CD4-positive, alpha-beta memory T cell (primary cell): ENCODE data around the gene GALNTL6. TPM values are rescaled to one million over a fixed set of nuclear protein-coding genes. Genes with fewer than 3 reads are reported as not detected.

Experiments
- CTCF ChIA-PET: fragments of 350-600 bp; sonication (Branson Sonifier 250); formaldehyde crosslinking; loops from one replicate; lab custom pipeline; 2021; ENCODE audit warnings: inconsistent platforms; ENCODE audit not compliant: partially characterized antibody; lab: Charles Lee
- POLR2A ChIA-PET: fragments of 350-600 bp; sonication (Branson Sonifier 250); formaldehyde crosslinking; loops from one replicate; lab custom pipeline; 2021; ENCODE audit not compliant: partially characterized antibody; lab: Charles Lee
- DNase-seq, 5 donors: peaks; one replicate each; pipeline versions ENCODE4 v3.0.0 to v3.0.0-alpha.2; 2020 to 2022; ENCODE audit warnings: mixed read lengths in 1 of 5
- H3K27ac ChIP-seq: one replicate; pipeline ENCODE4 v1.7.0; 2013; ENCODE audit warnings: low read depth, low read length
- H3K27me3 ChIP-seq: 2 replicates; pipeline ENCODE4 v1.7.0; 2013; ENCODE audit warnings: mild to moderate bottlenecking, low read length, moderate library complexity; ENCODE audit not compliant: insufficient read depth
- H3K36me3 ChIP-seq: 2 replicates; pipeline ENCODE4 v1.7.0; 2013; ENCODE audit warnings: mild to moderate bottlenecking, low read length, moderate library complexity; ENCODE audit not compliant: insufficient read depth
- H3K4me1 ChIP-seq: 2 replicates; pipeline ENCODE4 v1.7.0; 2013; ENCODE audit warnings: mild to moderate bottlenecking, low read length, moderate library complexity; ENCODE audit not compliant: insufficient read depth
- H3K4me3 ChIP-seq, 2 donors: one replicate each; pipeline ENCODE4 v1.7.0; 2013; ENCODE audit warnings: low read length in 2 of 2, mild to moderate bottlenecking in 1 of 2
- H3K9me3 ChIP-seq, 2 donors: one replicate each; pipeline ENCODE4 v1.7.0; 2013; ENCODE audit warnings: low read length in 2 of 2, control low read depth in 1 of 2; ENCODE audit not compliant: control insufficient read depth in 1 of 2
- H3K27ac Mint-ChIP-seq, 7 donors: one replicate each; pipeline ENCODE4 v1.8.0; 2020 to 2021; ENCODE audit warnings: mixed read lengths in 7 of 7, mild to moderate bottlenecking in 6 of 7, inconsistent platforms in 3 of 7, moderate library complexity in 3 of 7
- H3K27me3 Mint-ChIP-seq, 2 donors: one replicate each; pipeline ENCODE4 v1.8.0; 2020 to 2021; ENCODE audit warnings: mixed read lengths in 2 of 2
- H3K36me3 Mint-ChIP-seq, 2 donors: one replicate each; pipeline ENCODE4 v1.8.0; 2020 to 2021; ENCODE audit warnings: mixed read lengths in 2 of 2, inconsistent platforms in 1 of 2, mild to moderate bottlenecking in 1 of 2
- H3K4me1 Mint-ChIP-seq, 4 donors: one replicate each; pipeline ENCODE4 v1.8.0; 2020 to 2021; ENCODE audit warnings: mixed read lengths in 4 of 4, mild to moderate bottlenecking in 1 of 4
- H3K4me3 Mint-ChIP-seq, 8 donors: one replicate each; pipeline ENCODE4 v1.8.0; 2020 to 2021; ENCODE audit warnings: mixed read lengths in 8 of 8, mild to moderate bottlenecking in 7 of 8, moderate library complexity in 6 of 8, inconsistent platforms in 3 of 8
- H3K9me3 Mint-ChIP-seq, 8 donors: one replicate each; pipeline ENCODE4 v1.8.0; 2020 to 2021; ENCODE audit warnings: mixed read lengths in 8 of 8, mild to moderate bottlenecking in 5 of 8, inconsistent platforms in 3 of 8, moderate library complexity in 1 of 8
- intact Hi-C: fragments of 100-400 bp; cut with micrococcal nuclease; formaldehyde crosslinking; loops from one replicate; pipeline ENCODE4 v1.15.1; 2023
- polyA plus RNA-seq, 2 donors: library from polyadenylated mRNA; unstranded; fragments of 300-500 nt; fragmentation: Illumina TruSeq; gene quantifications; one replicate each; pipeline ENCODE4 v1.2.3, GENCODE V29; 2021
- total RNA-seq, 2 experiments: library from RNA; stranded (reverse); gene quantifications; one replicate each; pipeline ENCODE4 v1.2.3, GENCODE V29; 2021

The GALNTL6 gene
- total and polyA plus RNA-seq, 4 experiments from 2014 or later, result not detected

DNA sequence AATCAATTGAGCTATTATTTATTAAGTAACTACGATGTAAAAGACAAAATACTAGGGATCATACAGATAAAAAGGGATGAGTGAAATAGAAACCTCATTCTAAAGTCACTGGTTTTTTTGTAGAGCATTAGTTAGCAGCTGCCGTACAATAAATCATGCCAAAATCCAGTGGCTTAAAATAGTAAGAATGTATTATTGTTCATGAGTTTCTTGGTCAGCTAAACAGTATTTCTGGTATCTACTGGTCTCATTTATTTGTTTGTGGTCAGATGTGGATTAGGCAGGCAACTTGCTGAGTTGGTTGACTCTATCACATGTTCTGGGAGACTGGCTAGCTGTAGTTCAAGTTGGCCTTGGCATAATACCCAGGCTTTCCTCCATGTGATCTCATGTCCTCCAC is 667.3 kb downstream of the GALNTL6 start:
- H3K9me3 ChIP-seq, result no peaks in the 10 kb centered on the region
- intact Hi-C loops, result no loop called here

DNA sequence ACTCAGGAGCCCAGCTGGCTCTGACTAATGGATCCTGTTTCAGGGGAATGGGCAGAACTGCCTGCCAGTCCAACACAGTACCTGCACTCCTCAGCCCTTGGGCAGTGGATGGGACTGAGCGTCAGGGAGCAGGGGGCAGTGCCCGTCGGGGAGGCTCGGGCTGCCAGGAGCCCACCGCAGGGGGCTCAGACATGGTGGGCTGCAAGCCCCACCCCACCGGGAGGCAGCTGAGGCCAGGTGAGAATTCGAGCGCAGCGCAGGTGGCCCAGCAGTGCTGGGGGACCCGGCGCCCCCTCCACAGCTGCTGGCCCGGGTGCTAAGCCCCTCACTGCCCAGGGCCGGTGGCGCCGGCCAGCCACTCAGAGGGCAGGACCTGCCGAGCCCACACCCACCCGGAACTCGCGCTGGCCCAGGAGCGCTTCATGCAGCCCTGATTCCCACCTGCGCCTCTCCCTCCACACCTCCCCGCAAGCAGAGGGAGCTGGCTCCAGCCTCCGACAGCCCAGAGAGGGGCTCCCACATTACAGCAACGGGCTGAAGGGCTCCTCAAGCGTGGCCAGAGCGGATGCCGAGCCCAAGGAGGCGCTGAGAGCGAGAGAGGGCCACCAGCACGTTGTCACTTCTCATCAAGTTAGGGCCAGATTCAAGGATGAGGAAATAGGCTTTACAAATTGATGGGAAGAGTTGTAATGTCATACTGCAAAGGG is 668.8 kb downstream of the GALNTL6 start:
- DNase-seq, result no peak

More for the DNA sequence above, 667.3 kb downstream of the GALNTL6 start:
- Histone ChIP-seq H3K4me1 (no peaks in the 10 kb centered on the region), H3K27ac (no peak overlapping the region), H3K4me3 (no peak overlapping the region), H3K27me3 (no peaks in the 10 kb centered on the region), H3K36me3 (no peaks in the 10 kb centered on the region)
- H3K9me3 Mint-ChIP-seq, result peaks cover 2 to 21% (median 5%) of the 10 kb centered on the region in 8 donors
- POLR2A ChIA-PET, result no interaction called here
- peaks cover 0 to 3% of the 10 kb centered on the region in 2 donors for H3K36me3 Mint-ChIP-seq
- H3K4me1 Mint-ChIP-seq, result no peaks in the 10 kb centered on the region
- CTCF ChIA-PET, result interaction anchor here (0.7 kb wide), 1 partner anchor 82 kb away, joined by 3 read pairs; no protein-coding TSS in a partner anchor
- no peak overlapping the region for H3K4me3 Mint-ChIP-seq
- H3K27me3 Mint-ChIP-seq, result no peaks in the 10 kb centered on the region
- no peak for DNase-seq
- no peak overlapping the region for H3K27ac Mint-ChIP-seq

DNA sequence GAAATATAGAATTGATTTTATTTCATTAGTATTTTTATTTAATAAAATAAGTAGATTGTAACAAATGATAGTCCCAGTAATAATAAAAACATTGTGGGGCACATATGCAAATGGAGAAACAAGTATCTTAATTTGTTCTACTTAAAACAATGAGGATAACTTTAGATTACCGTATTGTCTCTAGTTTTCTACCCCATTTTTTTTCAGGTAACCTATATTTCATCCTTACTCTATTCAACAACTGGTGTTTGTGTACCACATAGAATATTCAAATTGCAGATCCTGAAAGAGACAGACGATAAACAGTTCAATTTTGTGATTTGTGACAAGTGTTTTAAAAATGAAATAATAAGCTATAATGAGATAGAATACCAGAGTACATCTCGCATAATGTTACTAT is 671.8 kb downstream of the GALNTL6 start:
- H3K27me3 ChIP-seq, result no peaks in the 10 kb centered on the region
- peaks cover 0 to 3% of the 10 kb centered on the region in 2 donors for H3K36me3 Mint-ChIP-seq
- H3K9me3 Mint-ChIP-seq, result peaks cover 0 to 11% (median 2%) of the 10 kb centered on the region in 8 donors
- no peak overlapping the region for H3K27ac Mint-ChIP-seq
- H3K36me3 ChIP-seq, result no peaks in the 10 kb centered on the region
- no peaks in the 10 kb centered on the region for H3K27me3 Mint-ChIP-seq
- no peaks in the 10 kb centered on the region for H3K9me3 ChIP-seq
- H3K4me3 ChIP-seq, result no peak overlapping the region
- H3K4me3 Mint-ChIP-seq, result no peak overlapping the region
- no peaks in the 10 kb centered on the region for H3K4me1 ChIP-seq
- H3K4me1 Mint-ChIP-seq, result no peaks in the 10 kb centered on the region
- intact Hi-C loops, result no loop called here
- CTCF ChIA-PET, result no interaction called here
- no peak overlapping the region for H3K27ac ChIP-seq
- POLR2A ChIA-PET, result no interaction called here
- no peak for DNase-seq

More for the DNA sequence above, 668.8 kb downstream of the GALNTL6 start:
- Histone ChIP-seq H3K9me3 (no peaks in the 10 kb centered on the region), H3K4me1 (no peaks in the 10 kb centered on the region), H3K27ac (no peak overlapping the region), H3K36me3 (no peaks in the 10 kb centered on the region), H3K4me3 (no peak overlapping the region), H3K27me3 (no peaks in the 10 kb centered on the region)
- POLR2A ChIA-PET, result no interaction called here
- Mint-ChIP-seq H3K27ac (no peak overlapping the region), H3K36me3 (peaks cover 0 to 3% of the 10 kb centered on the region in 2 donors), H3K9me3 (peaks cover 2 to 21% (median 4%) of the 10 kb centered on the region in 8 donors), H3K4me1 (no peaks in the 10 kb centered on the region), H3K4me3 (no peak overlapping the region), H3K27me3 (no peaks in the 10 kb centered on the region)
- intact Hi-C loops, result no loop called here
- CTCF ChIA-PET, result no interaction called here

DNA sequence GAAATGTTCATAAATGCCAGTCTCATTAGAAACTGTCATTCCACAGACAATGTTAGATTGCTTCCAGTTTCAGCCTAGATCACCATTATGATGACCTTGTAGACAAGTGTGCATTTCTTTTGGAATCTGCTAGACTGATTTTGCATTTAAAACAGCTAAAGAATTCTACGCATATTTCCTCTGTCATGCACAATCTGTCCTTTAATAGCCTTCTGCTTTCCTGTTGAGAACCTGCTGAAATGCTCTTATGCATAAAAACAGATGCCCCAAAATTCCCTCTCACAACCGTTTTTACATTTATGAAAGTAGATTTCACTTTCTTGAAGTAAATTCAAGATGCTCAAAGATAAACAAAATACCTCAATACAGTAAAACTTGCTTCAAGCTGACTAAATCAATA is 673.3 kb downstream of the GALNTL6 start:
- H3K27me3 ChIP-seq, result no peaks in the 10 kb centered on the region
- peaks cover 0 to 4% (median 0%) of the 10 kb centered on the region in 8 donors for H3K9me3 Mint-ChIP-seq
- no peaks in the 10 kb centered on the region for H3K4me1 Mint-ChIP-seq
- DNase-seq, result no peak
- intact Hi-C loops, result no loop called here
- no peaks in the 10 kb centered on the region for H3K4me1 ChIP-seq
- POLR2A ChIA-PET, result no interaction called here
- H3K27ac Mint-ChIP-seq, result no peak overlapping the region
- no peaks in the 10 kb centered on the region for H3K36me3 Mint-ChIP-seq
- H3K27me3 Mint-ChIP-seq, result no peaks in the 10 kb centered on the region
- CTCF ChIA-PET, result no interaction called here
- H3K36me3 ChIP-seq, result no peaks in the 10 kb centered on the region
- no peak overlapping the region for H3K27ac ChIP-seq
- no peak overlapping the region for H3K4me3 Mint-ChIP-seq
- no peak overlapping the region for H3K4me3 ChIP-seq
- H3K9me3 ChIP-seq, result no peaks in the 10 kb centered on the region

DNA sequence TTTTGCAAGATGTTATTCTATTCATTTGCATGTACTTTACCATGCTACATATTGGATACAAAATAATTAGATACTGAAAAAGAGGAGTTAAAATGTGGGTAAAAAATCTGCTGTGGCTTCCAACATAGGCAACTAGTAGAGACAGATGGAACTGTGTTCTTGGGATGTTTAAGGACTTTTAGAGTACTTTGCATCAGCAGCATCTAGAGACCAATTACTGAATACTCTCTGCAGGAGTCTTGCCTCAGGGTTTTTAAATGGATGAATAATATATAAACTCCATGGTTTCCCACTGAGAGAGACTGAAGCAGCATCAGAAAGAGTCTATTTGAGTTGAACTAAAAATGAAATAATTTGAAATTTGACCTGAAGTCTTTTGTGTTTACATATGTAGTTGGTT is 676.7 kb downstream of the GALNTL6 start:
- no peaks in the 10 kb centered on the region for H3K4me1 ChIP-seq
- Mint-ChIP-seq H3K9me3 (peaks cover 0 to 3% (median 0%) of the 10 kb centered on the region in 8 donors), H3K27ac (no peak overlapping the region), H3K4me3 (no peak overlapping the region), H3K36me3 (no peaks in the 10 kb centered on the region), H3K4me1 (no peaks in the 10 kb centered on the region), H3K27me3 (no peaks in the 10 kb centered on the region)
- H3K27me3 ChIP-seq, result no peaks in the 10 kb centered on the region
- H3K4me3 ChIP-seq, result no peak overlapping the region
- POLR2A ChIA-PET, result no interaction called here
- intact Hi-C loops, result no loop called here
- CTCF ChIA-PET, result no interaction called here
- H3K36me3 ChIP-seq, result no peaks in the 10 kb centered on the region
- no peak for DNase-seq
- no peak overlapping the region for H3K27ac ChIP-seq
- no peaks in the 10 kb centered on the region for H3K9me3 ChIP-seq

DNA sequence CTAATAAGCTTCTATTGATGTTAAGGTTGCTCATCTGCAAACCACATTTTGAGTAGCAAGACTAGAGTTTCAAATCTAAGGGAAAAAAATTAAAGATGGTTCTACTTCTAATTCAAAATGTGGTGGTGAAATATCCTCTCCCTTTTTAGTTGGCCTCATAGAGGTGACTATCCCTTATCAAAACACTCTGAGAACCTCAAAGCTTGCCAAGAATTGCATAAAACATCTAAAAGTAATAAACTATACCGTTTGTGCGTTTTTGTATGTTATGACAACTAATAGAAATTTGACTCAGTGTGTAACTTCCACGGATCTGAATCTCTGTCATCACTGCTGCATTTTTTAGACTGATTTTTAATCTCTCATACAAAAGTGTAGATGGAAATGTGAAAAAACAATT is 682.6 kb downstream of the GALNTL6 start:
- peaks cover 0 to 8% (median 1%) of the 10 kb centered on the region in 8 donors for H3K9me3 Mint-ChIP-seq
- H3K36me3 ChIP-seq, result no peaks in the 10 kb centered on the region
- no peaks in the 10 kb centered on the region for H3K9me3 ChIP-seq
- no peaks in the 10 kb centered on the region for H3K4me1 Mint-ChIP-seq
- H3K4me3 Mint-ChIP-seq, result no peak overlapping the region
- H3K27ac ChIP-seq, result no peak overlapping the region
- no peak overlapping the region for H3K27ac Mint-ChIP-seq
- DNase-seq, result no peak
- ChIA-PET POLR2A (no interaction called here), CTCF (no interaction called here)
- H3K36me3 Mint-ChIP-seq, result no peaks in the 10 kb centered on the region
- no peaks in the 10 kb centered on the region for H3K27me3 Mint-ChIP-seq
- intact Hi-C loops, result no loop called here
- no peak overlapping the region for H3K4me3 ChIP-seq
- H3K27me3 ChIP-seq, result no peaks in the 10 kb centered on the region
- no peaks in the 10 kb centered on the region for H3K4me1 ChIP-seq

DNA sequence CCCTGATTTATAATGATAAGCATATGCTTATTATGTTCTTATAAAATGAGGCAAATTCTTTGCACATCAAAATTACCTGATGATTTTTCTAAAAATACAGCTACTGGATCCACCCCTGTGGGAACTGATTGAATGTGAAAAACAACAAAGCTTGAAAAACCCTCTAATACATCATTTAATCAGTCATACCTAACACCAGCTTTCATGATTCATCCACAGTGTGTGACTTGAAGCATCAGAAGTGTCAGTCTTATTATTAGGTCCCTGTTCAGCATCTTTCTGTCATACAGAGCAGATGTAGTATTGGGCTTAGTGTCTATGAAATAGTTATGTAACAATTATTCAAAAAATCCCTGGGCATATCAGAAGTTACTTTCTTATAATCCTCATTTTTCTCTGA is 684.1 kb downstream of the GALNTL6 start:
- no peaks in the 10 kb centered on the region for H3K4me1 ChIP-seq
- Mint-ChIP-seq H3K36me3 (no peaks in the 10 kb centered on the region), H3K4me1 (no peaks in the 10 kb centered on the region), H3K27ac (no peak overlapping the region), H3K27me3 (no peaks in the 10 kb centered on the region), H3K9me3 (peaks cover 0 to 11% (median 1%) of the 10 kb centered on the region in 8 donors), H3K4me3 (no peak overlapping the region)
- no peak for DNase-seq
- intact Hi-C loops, result no loop called here
- H3K27ac ChIP-seq, result no peak overlapping the region
- H3K4me3 ChIP-seq, result no peak overlapping the region
- POLR2A ChIA-PET, result no interaction called here
- no peaks in the 10 kb centered on the region for H3K27me3 ChIP-seq
- CTCF ChIA-PET, result no interaction called here
- no peaks in the 10 kb centered on the region for H3K36me3 ChIP-seq
- H3K9me3 ChIP-seq, result no peaks in the 10 kb centered on the region
